ENCODE measurements around the gene CD226. TPM values are rescaled to one million over a fixed set of nuclear protein-coding genes. Genes with fewer than 3 reads are reported as not detected.
"Not testable (repeated sequence)": the region's sequence is repeated elsewhere in the genome, so short reads cannot be mapped to it uniquely, and the experiment has no call there.

The CD226 gene
- total RNA-seq, 1 donor from 2014 or later: 134 TPM

GRCh38 chr18:69895066-69896047 lies 52.3 kb downstream of the CD226 start:
- no peak for DNase-seq (ENCODE audit: low spot score)
- peaks cover 66% of the 10 kb centered on the region for H3K36me3 Mint-ChIP-seq (ENCODE audit: low read depth)

GRCh38 chr18:69894467-69894866 lies 53.2 kb downstream of the CD226 start:
- intact Hi-C loops (cut with micrococcal nuclease): no loop called here
- H3K27ac Mint-ChIP-seq: peak overlapping the region; percentile 46
- H3K4me1 Mint-ChIP-seq (ENCODE audit: low read depth): peaks cover 89% of the 10 kb centered on the region
- H3K27me3 Mint-ChIP-seq (ENCODE audit: insufficient read depth): no peaks in the 10 kb centered on the region
- H3K4me3 Mint-ChIP-seq: no peak overlapping the region
- H3K36me3 Mint-ChIP-seq (ENCODE audit: low read depth): peaks cover 65% of the 10 kb centered on the region
- peaks cover 8% of the 10 kb centered on the region for H3K9me3 Mint-ChIP-seq
- DNase-seq (ENCODE audit: low spot score): no peak

More at GRCh38 chr18:69895066-69896047, 52.3 kb downstream of the CD226 start:
- Mint-ChIP-seq H3K9me3 (peaks cover 13% of the 10 kb centered on the region), H3K27me3 (ENCODE audit: insufficient read depth) (no peaks in the 10 kb centered on the region), H3K27ac (peak overlapping the region; percentile 97), H3K4me3 (peak overlapping the region; percentile 52), H3K4me1 (ENCODE audit: low read depth) (peaks cover 86% of the 10 kb centered on the region)
- intact Hi-C loops (cut with micrococcal nuclease): loop anchor here (5.0 kb wide), 1 partner anchor 312 kb away; the partner anchor contains the start of gene RTTN

DNA sequence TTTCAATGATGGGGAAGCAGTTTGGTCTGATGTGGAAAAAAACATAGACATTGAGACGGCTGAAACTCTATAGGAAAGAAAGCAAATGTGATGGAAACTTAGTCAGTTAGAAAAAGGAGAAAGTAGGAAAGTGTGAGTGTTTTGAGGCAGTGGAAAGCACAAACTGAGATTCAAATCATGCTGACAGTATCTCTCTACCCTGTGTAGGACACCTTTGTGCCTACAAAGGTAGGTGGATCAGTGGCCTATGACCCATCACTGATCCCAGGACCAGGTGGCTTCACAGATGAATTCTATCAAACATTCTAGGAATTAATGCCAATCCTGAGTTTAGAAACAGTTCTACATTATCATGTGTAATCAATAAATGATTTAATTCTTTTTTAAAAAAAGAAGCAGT lies 57.1 kb downstream of the CD226 start:
- intact Hi-C loops (cut with micrococcal nuclease): loop anchor here (1.0 kb wide), 2 partner anchors 19 to 45 kb away; no protein-coding TSS in a partner anchor
- Mint-ChIP-seq H3K36me3 (ENCODE audit: low read depth) (peaks cover 64% of the 10 kb centered on the region), H3K4me3 (peak overlapping the region; percentile 28), H3K27me3 (ENCODE audit: insufficient read depth) (no peaks in the 10 kb centered on the region), H3K27ac (peak overlapping the region; percentile 89), H3K4me1 (ENCODE audit: low read depth) (peaks cover 81% of the 10 kb centered on the region), H3K9me3 (peaks cover 8% of the 10 kb centered on the region)
- no peak for DNase-seq (ENCODE audit: low spot score)

DNA sequence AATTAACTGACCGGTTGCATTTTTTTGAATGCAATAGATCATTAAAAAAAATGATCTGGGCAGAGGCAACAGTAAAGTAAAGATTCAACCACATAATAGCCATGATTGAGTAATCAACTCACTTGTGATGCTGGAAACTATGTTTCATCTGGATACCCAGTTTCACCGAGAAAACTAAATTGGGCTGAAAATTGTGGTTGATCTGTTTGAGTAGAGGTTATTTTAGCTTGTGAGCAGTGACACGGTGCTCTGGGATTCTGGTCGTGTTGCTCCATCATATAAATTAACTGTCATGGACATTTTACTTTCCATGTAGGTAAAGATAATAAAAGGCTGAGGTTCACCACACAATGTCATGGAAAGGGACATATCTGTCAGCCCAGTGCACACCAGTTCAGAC lies 58.7 kb downstream of the CD226 start:
- peaks cover 63% of the 10 kb centered on the region for H3K36me3 Mint-ChIP-seq (ENCODE audit: low read depth)
- DNase-seq (ENCODE audit: low spot score): no peak
- H3K27me3 Mint-ChIP-seq (ENCODE audit: insufficient read depth): no peaks in the 10 kb centered on the region
- H3K9me3 Mint-ChIP-seq: peaks cover 8% of the 10 kb centered on the region
- peak overlapping the region; percentile 89 for H3K27ac Mint-ChIP-seq
- intact Hi-C loops (cut with micrococcal nuclease): loop anchor here (1.0 kb wide), 2 partner anchors 8 to 56 kb away; no protein-coding TSS in a partner anchor
- peaks cover 86% of the 10 kb centered on the region for H3K4me1 Mint-ChIP-seq (ENCODE audit: low read depth)
- H3K4me3 Mint-ChIP-seq: peak overlapping the region; percentile 20

DNA sequence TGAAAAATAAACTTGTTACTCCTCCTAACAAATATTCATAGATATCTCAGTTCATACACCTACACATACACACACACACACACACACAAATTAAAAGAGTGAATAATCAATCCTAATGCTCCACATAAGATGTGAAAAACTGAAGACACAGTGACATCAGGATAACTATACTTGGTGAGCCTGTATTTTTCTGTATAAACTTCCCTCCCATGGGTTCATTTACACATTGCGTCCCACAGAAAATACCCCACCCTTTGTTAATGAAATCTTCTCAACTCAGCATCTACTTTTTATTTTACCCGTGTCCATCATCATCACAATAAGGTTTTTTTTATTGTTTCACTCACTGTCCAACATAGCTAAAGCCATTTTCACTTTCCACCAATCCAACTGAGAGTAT lies 60.4 kb downstream of the CD226 start:
- peaks cover 54% of the 10 kb centered on the region for H3K36me3 Mint-ChIP-seq (ENCODE audit: low read depth)

DNA sequence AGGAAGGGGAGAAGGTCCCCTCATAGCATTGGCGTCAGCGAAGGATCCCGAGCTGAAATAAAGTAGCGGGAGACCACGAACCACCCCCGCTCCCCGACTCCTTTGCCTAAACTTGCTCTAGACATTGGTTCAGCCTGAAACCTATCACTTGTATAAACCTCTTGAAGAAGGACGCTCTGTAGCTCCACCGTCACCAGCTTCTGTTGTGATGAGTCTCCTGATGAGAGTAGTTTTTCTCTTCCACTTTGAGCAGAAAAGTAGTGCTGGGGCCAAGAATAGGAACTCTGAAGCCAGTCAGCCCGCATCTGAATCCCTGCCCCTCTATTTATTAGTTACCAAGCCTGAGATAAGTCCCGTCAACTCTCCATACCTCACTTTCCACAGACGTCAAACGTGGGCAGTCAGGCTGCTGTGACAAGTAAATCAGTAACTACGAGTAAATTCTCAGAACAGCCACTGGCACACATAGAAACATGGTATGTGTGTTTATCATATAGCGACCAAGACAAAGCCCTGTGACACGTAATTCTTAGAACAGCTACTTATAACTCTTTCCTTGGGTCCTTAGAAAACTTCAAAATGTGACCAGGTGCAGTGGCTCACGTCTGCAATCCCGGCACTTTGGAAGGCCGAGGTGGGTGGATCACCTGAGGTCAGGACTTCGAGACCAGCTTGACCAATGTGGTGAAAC lies 61.7 kb downstream of the CD226 start:
- peak overlapping the region; percentile 87 for H3K4me3 Mint-ChIP-seq
- no peak for DNase-seq (ENCODE audit: low spot score)
- peaks cover 77% of the 10 kb centered on the region for H3K4me1 Mint-ChIP-seq (ENCODE audit: low read depth)
- H3K9me3 Mint-ChIP-seq: peaks cover 4% of the 10 kb centered on the region
- peak overlapping the region; percentile 100 for H3K27ac Mint-ChIP-seq
- intact Hi-C loops (cut with micrococcal nuclease): loop anchor here (1.0 to 2.0 kb wide), 4 partner anchors 13 to 70 kb away; no protein-coding TSS in a partner anchor
- H3K27me3 Mint-ChIP-seq (ENCODE audit: insufficient read depth): no peaks in the 10 kb centered on the region
- peaks cover 46% of the 10 kb centered on the region for H3K36me3 Mint-ChIP-seq (ENCODE audit: low read depth)

More for the DNA sequence above, 60.4 kb downstream of the CD226 start:
- Mint-ChIP-seq H3K4me3 (peak overlapping the region; percentile 17), H3K27me3 (ENCODE audit: insufficient read depth) (no peaks in the 10 kb centered on the region), H3K9me3 (peaks cover 8% of the 10 kb centered on the region), H3K27ac (peak overlapping the region; percentile 87), H3K4me1 (ENCODE audit: low read depth) (peaks cover 89% of the 10 kb centered on the region)
- no peak for DNase-seq (ENCODE audit: low spot score)
- intact Hi-C loops (cut with micrococcal nuclease): no loop called here

DNA sequence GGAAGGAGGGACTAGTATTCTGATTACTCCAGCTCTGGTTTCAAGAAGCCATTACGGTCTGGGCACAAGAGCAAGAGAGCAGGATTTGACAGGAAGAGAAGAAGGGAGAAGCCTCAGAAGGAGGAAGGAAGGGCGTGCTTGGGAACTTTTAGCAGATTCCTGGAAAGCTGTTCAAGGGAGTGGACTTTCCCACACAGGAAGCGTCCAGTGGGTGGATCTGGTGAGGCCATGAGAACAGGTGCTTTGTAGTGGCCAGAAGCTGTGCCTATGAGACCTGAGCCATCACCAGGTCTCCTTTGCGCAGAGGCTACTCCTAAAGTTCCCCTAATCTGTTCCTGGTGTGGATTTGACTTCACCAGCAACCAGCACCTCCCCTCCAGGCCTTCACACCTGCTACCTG lies 62.3 kb downstream of the CD226 start:
- Mint-ChIP-seq H3K4me3 (peak overlapping the region; percentile 87), H3K9me3 (no peaks in the 10 kb centered on the region), H3K27ac (peak overlapping the region; percentile 100), H3K36me3 (ENCODE audit: low read depth) (peaks cover 43% of the 10 kb centered on the region), H3K27me3 (ENCODE audit: insufficient read depth) (no peaks in the 10 kb centered on the region), H3K4me1 (ENCODE audit: low read depth) (peaks cover 75% of the 10 kb centered on the region)
- intact Hi-C loops (cut with micrococcal nuclease): loop anchor here (2.0 kb wide), 2 partner anchors 13 to 39 kb away; no protein-coding TSS in a partner anchor
- DNase-seq (ENCODE audit: low spot score): no peak

- no peak overlapping the region for H3K4me3 Mint-ChIP-seq
- peak overlapping the region; percentile 100 for H3K27ac Mint-ChIP-seq
- peaks cover 70% of the 10 kb centered on the region for H3K4me1 Mint-ChIP-seq (ENCODE audit: low read depth)
- no peak for DNase-seq (ENCODE audit: low spot score)
- peaks cover 48% of the 10 kb centered on the region for H3K36me3 Mint-ChIP-seq (ENCODE audit: low read depth)
- intact Hi-C loops (cut with micrococcal nuclease): loop anchor here (2.0 kb wide), 2 partner anchors 15 to 37 kb away; no protein-coding TSS in a partner anchor
- no peaks in the 10 kb centered on the region for H3K27me3 Mint-ChIP-seq (ENCODE audit: insufficient read depth)
- no peaks in the 10 kb centered on the region for H3K9me3 Mint-ChIP-seq
These were observed 63.9 kb downstream of the CD226 start for GRCh38 chr18:69883781-69884180.

- intact Hi-C loops (cut with micrococcal nuclease): no loop called here
- peaks cover 69% of the 10 kb centered on the region for H3K4me1 Mint-ChIP-seq (ENCODE audit: low read depth)
- no peaks in the 10 kb centered on the region for H3K27me3 Mint-ChIP-seq (ENCODE audit: insufficient read depth)
- peak overlapping the region; percentile 11 for H3K4me3 Mint-ChIP-seq
- H3K9me3 Mint-ChIP-seq: no peaks in the 10 kb centered on the region
- no peak for DNase-seq (ENCODE audit: low spot score)
- peaks cover 48% of the 10 kb centered on the region for H3K36me3 Mint-ChIP-seq (ENCODE audit: low read depth)
- H3K27ac Mint-ChIP-seq: peak overlapping the region; percentile 80
These were observed 64.6 kb downstream of the CD226 start for GRCh38 chr18:69882965-69883668.

- intact Hi-C loops (cut with micrococcal nuclease): no loop called here
- Mint-ChIP-seq H3K27me3 (ENCODE audit: insufficient read depth) (no peaks in the 10 kb centered on the region), H3K4me1 (ENCODE audit: low read depth) (peaks cover 50% of the 10 kb centered on the region)
These were observed 67.6 kb downstream of the CD226 start for GRCh38 chr18:69880083-69880482.

DNA sequence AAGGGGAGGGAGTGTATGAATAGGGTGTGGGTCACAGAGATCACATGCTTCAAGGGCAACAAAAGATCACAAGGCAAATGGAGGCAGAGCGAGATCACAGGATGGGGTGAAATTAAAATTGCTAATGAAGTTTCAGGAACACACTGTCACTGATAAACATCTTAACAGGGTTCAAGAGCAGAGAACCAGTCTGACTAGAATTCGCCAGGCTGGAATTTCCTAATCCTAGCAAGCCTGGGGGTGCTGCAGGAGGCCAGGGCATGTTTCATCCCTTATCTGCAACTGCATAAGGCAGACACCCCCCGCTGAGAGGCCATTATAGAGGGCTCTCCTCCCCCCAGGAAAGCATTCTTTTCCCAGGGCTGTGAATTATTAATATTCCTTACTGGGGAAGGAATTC lies 68.6 kb downstream of the CD226 start:
- H3K9me3 Mint-ChIP-seq; H3K27ac Mint-ChIP-seq; H3K27me3 Mint-ChIP-seq (ENCODE audit: insufficient read depth); H3K4me3 Mint-ChIP-seq; intact Hi-C loops (cut with micrococcal nuclease); DNase-seq (ENCODE audit: low spot score): not testable (repeated sequence)
- Mint-ChIP-seq H3K4me1 (ENCODE audit: low read depth) (peaks cover 48% of the 10 kb centered on the region), H3K36me3 (ENCODE audit: low read depth) (peaks cover 49% of the 10 kb centered on the region)

More at GRCh38 chr18:69880083-69880482, 67.6 kb downstream of the CD226 start:
- no peaks in the 10 kb centered on the region for H3K9me3 Mint-ChIP-seq
- H3K4me3 Mint-ChIP-seq: no peak overlapping the region
- no peak for DNase-seq (ENCODE audit: low spot score)
- H3K36me3 Mint-ChIP-seq (ENCODE audit: low read depth): peaks cover 47% of the 10 kb centered on the region
- H3K27ac Mint-ChIP-seq: peak overlapping the region; percentile 46

DNA sequence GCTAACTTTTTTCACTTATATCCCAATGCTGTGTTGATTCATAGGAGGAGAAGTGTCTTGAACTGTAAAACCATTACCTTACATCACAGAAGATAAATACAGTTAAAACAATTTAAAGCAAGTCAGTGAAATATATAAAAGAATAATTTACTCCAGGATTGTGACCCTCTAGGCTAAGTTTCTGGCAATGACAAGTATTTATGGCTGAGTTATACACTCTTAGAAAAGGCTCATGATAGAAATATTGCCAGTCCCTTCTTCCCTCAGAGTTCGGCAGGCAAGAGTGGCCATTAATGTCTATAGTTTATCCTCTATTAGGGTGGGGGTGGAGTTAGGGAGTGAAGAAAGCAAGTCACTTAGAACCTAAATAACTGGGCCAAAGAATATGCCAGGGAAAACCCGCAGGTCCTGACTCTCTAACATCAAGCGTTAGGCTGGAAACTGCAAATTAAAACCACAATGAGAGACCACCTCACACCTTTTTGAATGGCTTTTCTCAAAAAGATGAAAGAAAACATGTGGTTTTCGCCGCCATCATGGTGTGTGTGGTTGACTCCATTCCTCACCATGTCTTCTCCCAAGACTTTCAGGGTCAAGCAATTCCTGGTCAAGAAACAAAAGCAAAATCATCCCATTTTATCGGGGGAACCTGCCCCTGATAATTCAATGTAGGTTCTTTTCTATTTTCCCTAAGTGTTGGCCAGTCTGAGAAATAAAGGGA lies 69.3 kb downstream of the CD226 start:
- peaks cover 50% of the 10 kb centered on the region for H3K36me3 Mint-ChIP-seq (ENCODE audit: low read depth)
- H3K27me3 Mint-ChIP-seq (ENCODE audit: insufficient read depth): no peaks in the 10 kb centered on the region
- no peak overlapping the region for H3K27ac Mint-ChIP-seq
- intact Hi-C loops (cut with micrococcal nuclease): no loop called here
- no peak overlapping the region for H3K4me3 Mint-ChIP-seq
- peaks cover 43% of the 10 kb centered on the region for H3K4me1 Mint-ChIP-seq (ENCODE audit: low read depth)
- H3K9me3 Mint-ChIP-seq: no peaks in the 10 kb centered on the region
- DNase-seq (ENCODE audit: low spot score): no peak
